Mesendoderm (in vitro differentiated cells): ENCODE measurements around the gene UBE2D2.
A peak's percentile ranks its signal among the peaks of the same experiment; 100 is the strongest.

Experiments
- DNase-seq: peaks from one replicate; pipeline ENCODE4 v3.0.0; 2013
- H2AK5ac ChIP-seq: 2 replicates; pipeline ENCODE4 v1.6.1; 2013; ENCODE audit warnings: low read length, inconsistent platforms
- H2BK120ac ChIP-seq: 2 replicates; pipeline ENCODE4 v1.6.1; 2013; ENCODE audit warnings: low read depth, mild to moderate bottlenecking, low read length, moderate library complexity, mixed read lengths
- H2BK15ac ChIP-seq: replicated peaks from 2 replicates; pipeline ENCODE4 v1.6.1; 2013; ENCODE audit warnings: low read depth, mild to moderate bottlenecking, moderate library complexity
- H2BK5ac ChIP-seq: 2 replicates; pipeline ENCODE4 v1.6.1; 2013; ENCODE audit warnings: low read length, inconsistent platforms
- H3K18ac ChIP-seq: 2 replicates; pipeline ENCODE4 v1.6.1; 2013; ENCODE audit warnings: mild to moderate bottlenecking, low read length, mixed read lengths
- H3K23ac ChIP-seq: one replicate; pipeline ENCODE4 v1.6.1; 2013; ENCODE audit warnings: low read length
- H3K27ac ChIP-seq: 2 replicates; pipeline ENCODE4 v1.5.1; 2013; ENCODE audit warnings: low read depth, mild to moderate bottlenecking, inconsistent platforms, low read length, moderate library complexity
- H3K27me3 ChIP-seq: 2 replicates; pipeline ENCODE4 v1.6.1; 2013; ENCODE audit warnings: low read length, control low read depth, mild to moderate bottlenecking, inconsistent platforms; ENCODE audit not compliant: insufficient read depth, poor library complexity
- H3K36me3 ChIP-seq: 2 replicates; pipeline ENCODE4 v1.6.1; 2013; ENCODE audit warnings: low read length, inconsistent platforms; ENCODE audit not compliant: control insufficient read depth, insufficient read depth
- H3K4ac ChIP-seq: one replicate; pipeline ENCODE4 v1.6.1; 2013; ENCODE audit warnings: low read depth, mild to moderate bottlenecking, low read length, moderate library complexity
- H3K4me1 ChIP-seq: 2 replicates; pipeline ENCODE4 v1.6.1; 2013; ENCODE audit warnings: low read depth, low read length, inconsistent platforms; ENCODE audit not compliant: control insufficient read depth
- H3K4me2 ChIP-seq: 2 replicates; pipeline ENCODE4 v1.6.1; 2013; ENCODE audit warnings: low read length
- H3K4me3 ChIP-seq: 2 replicates; pipeline ENCODE4 v1.5.1; 2013; ENCODE audit warnings: mild to moderate bottlenecking, low read length
- H3K56ac ChIP-seq: one replicate; pipeline ENCODE4 v1.6.1; 2013; ENCODE audit warnings: low read length
- H3K79me1 ChIP-seq: 2 replicates; pipeline ENCODE4 v1.6.1; 2013; ENCODE audit warnings: low read length, inconsistent platforms
- H3K79me2 ChIP-seq: 2 replicates; pipeline ENCODE4 v1.6.1; 2013; ENCODE audit warnings: mild to moderate bottlenecking, low read length; ENCODE audit not compliant: control insufficient read depth, insufficient read depth
- H3K9ac ChIP-seq: 2 replicates; pipeline ENCODE4 v1.6.1; 2013; ENCODE audit warnings: low read length, inconsistent platforms
- H4K5ac ChIP-seq: one replicate; pipeline ENCODE4 v1.6.1; 2013; ENCODE audit warnings: low read length
- H4K8ac ChIP-seq: one replicate; pipeline ENCODE4 v1.6.1; 2013; ENCODE audit warnings: low read depth, mild to moderate bottlenecking, control low read depth, low read length, moderate library complexity
- WGBS: extraction: QIAGEN DNeasy Blood & Tissue Kit; methylation state at CpG from one replicate; pipeline ENCODE4 v1.1.7; 2013; ENCODE audit warnings: low lambda C conversion rate, missing lambda C conversion rate; ENCODE audit not compliant: insufficient coverage; ENCODE audit errors: extremely low coverage; 5-methylcytosine and 5-hydroxymethylcytosine counted together

Gene UBE2D2

GRCh38 chr5:139636207-139636792 is 75.2 kb downstream of the UBE2D2 start:
- Histone ChIP-seq H3K79me2 (no peaks in the 10 kb centered on the region), H3K27me3 (no peaks in the 10 kb centered on the region), H3K9ac (peak overlapping the region; percentile 77), H3K4me1 (peaks cover 28% of the 10 kb centered on the region), H3K27ac (no peak overlapping the region), H3K79me1 (peaks cover 9% of the 10 kb centered on the region), H4K5ac (no peak overlapping the region), H2BK120ac (no peak overlapping the region), H3K36me3 (no peaks in the 10 kb centered on the region), H2AK5ac (no peak overlapping the region), H4K8ac (no peak overlapping the region), H3K56ac (peak overlapping the region; percentile 71), H2BK5ac (no peak overlapping the region), H3K18ac (peak overlapping the region; percentile 45), H3K4me2 (no peak overlapping the region), H3K4me3 (no peak overlapping the region), H3K23ac (no peak overlapping the region), H3K4ac (peak overlapping the region; percentile 62), H2BK15ac (no peak overlapping the region)
- no CpG with 5 or more reads among the region's 2 CpGs for WGBS
- no peak for DNase-seq

DNA sequence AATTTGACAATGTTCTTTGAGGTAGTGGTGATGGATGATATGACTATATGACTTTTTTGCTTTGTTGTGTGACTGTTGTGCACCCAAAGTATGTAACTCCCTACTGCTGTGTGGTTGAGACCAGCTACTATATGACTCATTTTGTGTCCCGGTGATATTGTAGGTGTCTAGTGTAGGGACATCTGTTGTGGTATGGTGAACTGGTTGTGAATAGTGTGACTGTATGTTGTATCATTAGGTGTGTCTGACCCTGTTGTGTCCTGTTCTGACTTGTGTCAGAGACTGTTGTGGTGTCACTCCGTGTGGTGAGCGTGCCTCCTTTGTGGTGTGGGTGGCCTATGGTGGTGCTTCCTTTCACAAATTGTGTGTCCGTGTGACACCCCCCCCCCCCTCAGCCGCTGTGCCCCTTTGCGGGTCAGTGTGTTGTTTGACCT is 75.9 kb downstream of the UBE2D2 start:
- Histone ChIP-seq H2BK15ac (no peak overlapping the region), H3K56ac (peak overlapping the region; percentile 96), H2BK5ac (peak overlapping the region; percentile 98), H3K36me3 (no peaks in the 10 kb centered on the region), H3K79me1 (peaks cover 9% of the 10 kb centered on the region), H3K18ac (peak overlapping the region; percentile 35), H2BK120ac (no peak overlapping the region), H3K23ac (peak overlapping the region; percentile 1), H3K27ac (peak overlapping the region; percentile 86), H3K9ac (peak overlapping the region; percentile 77), H4K8ac (no peak overlapping the region), H3K4me3 (no peak overlapping the region), H3K27me3 (no peaks in the 10 kb centered on the region), H3K4ac (peak overlapping the region; percentile 64), H2AK5ac (peak overlapping the region; percentile 87), H3K4me1 (peaks cover 29% of the 10 kb centered on the region), H3K79me2 (no peaks in the 10 kb centered on the region), H4K5ac (no peak overlapping the region), H3K4me2 (peak overlapping the region; percentile 86)
- DNase-seq = no peak
- WGBS = no CpG with 5 or more reads among the region's 6 CpGs

- Histone ChIP-seq H3K36me3 (no peaks in the 10 kb centered on the region), H4K5ac (no peak overlapping the region), H2BK15ac (no peak overlapping the region), H3K23ac (no peak overlapping the region), H3K56ac (peak overlapping the region; percentile 96), H2AK5ac (no peak overlapping the region), H3K79me1 (peaks cover 9% of the 10 kb centered on the region), H4K8ac (no peak overlapping the region), H3K4me3 (peak overlapping the region; percentile 10), H2BK120ac (peak overlapping the region; percentile 19), H3K27ac (peak overlapping the region; percentile 86), H3K27me3 (no peaks in the 10 kb centered on the region), H3K18ac (peak overlapping the region; percentile 85), H3K4ac (peak overlapping the region; percentile 64), H3K9ac (peak overlapping the region; percentile 76), H3K4me2 (peak overlapping the region; percentile 59), H3K79me2 (no peaks in the 10 kb centered on the region), H2BK5ac (peak overlapping the region; percentile 79), H3K4me1 (peaks cover 33% of the 10 kb centered on the region)
- no CpG with 5 or more reads among the region's 62 CpGs for WGBS
- DNase-seq = peak; percentile 89
Measured at GRCh38 chr5:139637438-139638089, 76.4 kb downstream of the UBE2D2 start.

DNA sequence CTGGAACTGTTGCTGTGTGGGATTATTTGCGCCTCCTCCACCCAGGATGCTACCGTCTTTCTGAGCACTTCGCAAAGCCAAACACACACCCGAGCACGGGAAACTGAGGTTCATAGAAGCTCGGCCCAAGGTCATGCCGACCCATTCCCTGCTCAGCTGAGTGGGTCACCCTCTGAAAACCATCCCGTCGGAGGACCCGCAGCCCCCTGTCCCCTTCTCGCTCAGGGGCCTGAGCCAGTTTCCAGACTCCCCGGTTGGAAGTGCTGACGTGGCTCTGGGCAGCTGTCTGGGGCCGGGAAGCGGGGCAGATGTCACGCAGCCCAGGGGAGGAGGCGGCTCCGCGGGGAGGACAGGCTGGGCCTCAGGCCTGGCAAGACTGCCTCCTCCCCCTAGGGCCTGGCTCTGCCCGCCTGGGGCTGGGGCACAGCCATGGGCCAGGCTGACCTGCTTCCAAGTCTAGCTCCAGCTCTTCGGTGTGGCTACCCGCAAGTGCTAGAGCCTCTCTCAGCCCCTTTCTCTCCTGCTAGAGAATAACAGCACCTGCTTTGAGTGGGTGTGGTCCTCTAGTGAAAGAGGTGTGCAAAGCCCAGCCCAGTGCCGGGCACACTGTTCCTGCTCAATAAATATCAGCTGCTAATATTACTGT is 77.1 kb downstream of the UBE2D2 start:
- WGBS = no CpG with 5 or more reads among the region's 23 CpGs
- peaks cover 37% of the 10 kb centered on the region for H3K4me1 ChIP-seq

GRCh38 chr5:139638736-139639618 is 77.8 kb downstream of the UBE2D2 start:
- H3K4me1 ChIP-seq = peaks cover 40% of the 10 kb centered on the region

More for the DNA sequence above, 77.1 kb downstream of the UBE2D2 start:
- peak overlapping the region; percentile 37 for H3K4me2 ChIP-seq
- DNase-seq = peak; percentile 70
- H3K56ac ChIP-seq = peak overlapping the region; percentile 84
- peak overlapping the region; percentile 0 for H3K4ac ChIP-seq
- no peak overlapping the region for H3K4me3 ChIP-seq
- H2BK120ac ChIP-seq = peak overlapping the region; percentile 19
- H4K8ac ChIP-seq = no peak overlapping the region
- no peaks in the 10 kb centered on the region for H3K27me3 ChIP-seq
- peak overlapping the region; percentile 86 for H3K27ac ChIP-seq
- no peaks in the 10 kb centered on the region for H3K36me3 ChIP-seq
- peak overlapping the region; percentile 85 for H3K18ac ChIP-seq
- no peak overlapping the region for H2BK15ac ChIP-seq
- peaks cover 9% of the 10 kb centered on the region for H3K79me1 ChIP-seq
- peak overlapping the region; percentile 76 for H3K9ac ChIP-seq
- peak overlapping the region; percentile 11 for H2BK5ac ChIP-seq
- no peak overlapping the region for H4K5ac ChIP-seq
- peak overlapping the region; percentile 74 for H3K23ac ChIP-seq
- H3K79me2 ChIP-seq = no peaks in the 10 kb centered on the region
- H2AK5ac ChIP-seq = peak overlapping the region; percentile 91

More at GRCh38 chr5:139638736-139639618, 77.8 kb downstream of the UBE2D2 start:
- H3K27me3 ChIP-seq = no peaks in the 10 kb centered on the region
- H3K79me2 ChIP-seq = no peaks in the 10 kb centered on the region
- no peak overlapping the region for H3K4me2 ChIP-seq
- no peak for DNase-seq
- peak overlapping the region; percentile 7 for H2BK120ac ChIP-seq
- H2BK15ac ChIP-seq = no peak overlapping the region
- H4K5ac ChIP-seq = no peak overlapping the region
- H3K56ac ChIP-seq = peak overlapping the region; percentile 84
- no peaks in the 10 kb centered on the region for H3K36me3 ChIP-seq
- no peak overlapping the region for H3K4me3 ChIP-seq
- H3K27ac ChIP-seq = no peak overlapping the region
- WGBS = no CpG with 5 or more reads among the region's 12 CpGs
- H4K8ac ChIP-seq = no peak overlapping the region
- H2AK5ac ChIP-seq = peak overlapping the region; percentile 91
- peak overlapping the region; percentile 74 for H3K23ac ChIP-seq
- H3K4ac ChIP-seq = peak overlapping the region; percentile 0
- peak overlapping the region; percentile 76 for H3K9ac ChIP-seq
- H2BK5ac ChIP-seq = peak overlapping the region; percentile 31
- H3K79me1 ChIP-seq = peaks cover 7% of the 10 kb centered on the region
- peak overlapping the region; percentile 85 for H3K18ac ChIP-seq
